K562 (cell line): Measurements from ENCODE around the gene UMODL1. TPM values are rescaled to one million over a fixed set of nuclear protein-coding genes. Genes with fewer than 3 reads are reported as not detected.

Source experiments
- ATAC-seq: fragments of 200-7000 bp; cut with Tn5 transposase; 3 replicates; pipeline ENCODE4 v1.9.1; 2020; ENCODE audit warnings: moderate library complexity
- BruUV-seq: library from RNA; stranded (reverse); fragments of 400-500 nt; replicated peaks from 2 replicates; lab custom pipeline; 2021; lab: Mats Ljungman, UMichigan
- CTCF ChIA-PET: fragments of 300-600 bp; formaldehyde crosslinking; extraction: SDS; loops from one replicate; lab custom pipeline; 2021; ENCODE audit warnings: low intra/inter-chr PET ratio; lab: Yijun Ruan, JAX
- POLR2A ChIA-PET: fragments of 300-600, 350-650 bp; sonication (Branson Sonifier 250); formaldehyde crosslinking; extraction: SDS; loops from one replicate; lab custom pipeline; 2021; ENCODE audit warnings: antibody characterized with exemption, inconsistent platforms; lab: Yijun Ruan, JAX
- DNase-seq, 4 experiments: peaks; one replicate each; pipeline versions ENCODE4 v3.0.0 to v3.0.0-alpha.2; 2011 to 2018; ENCODE audit warnings: low spot score in 3 of 4, mixed read lengths in 3 of 4; ENCODE audit errors: extremely low read depth in 1 of 4
- FAIRE-seq: peaks from 2 replicates; lab custom pipeline; 2011; peaks lifted over from hg19 to GRCh38; lab: Jason Lieb, UNC
- H2AFZ ChIP-seq: 2 replicates; pipeline ENCODE4 v1.6.0; 2011; ENCODE audit warnings: low read depth, low read length, control low read depth, inconsistent platforms
- H3K27ac ChIP-seq: fragments of 200-600 bp; 3 replicates; pipeline ENCODE4 v1.8.0; 2011; ENCODE audit warnings: low read depth, mild to moderate bottlenecking, control low read depth, inconsistent platforms, low read length, moderate library complexity, mixed read lengths; ENCODE audit errors: extremely low read depth
- H3K27me3 ChIP-seq, 2 experiments: fragments of 300-600 bp in 1 of 2; 2 replicates in 1 of 2; 3 replicates in 1 of 2; pipeline versions ENCODE4 v1.6.0 to v1.8.0; 2011; ENCODE audit warnings: inconsistent platforms in 2 of 2, low read length in 2 of 2, mild to moderate bottlenecking in 1 of 2, mixed read lengths in 1 of 2, moderate library complexity in 1 of 2; ENCODE audit not compliant: control insufficient read depth in 2 of 2, insufficient read depth in 2 of 2
- H3K36me3 ChIP-seq: fragments of 300-600 bp; 3 replicates; pipeline ENCODE4 v1.8.0; 2011; ENCODE audit warnings: mild to moderate bottlenecking, low read length, inconsistent platforms; ENCODE audit not compliant: control insufficient read depth, insufficient read depth
- H3K4me1 ChIP-seq, 2 experiments: fragments of 200-600 bp in 1 of 2; replicated peaks in 1 of 2; 2 replicates in 1 of 2; 3 replicates in 1 of 2; pipeline versions ENCODE4 v1.5.1 to v1.8.0; 2011; ENCODE audit warnings: inconsistent platforms in 2 of 2, low read length in 2 of 2, mild to moderate bottlenecking in 1 of 2, mixed read lengths in 1 of 2, moderate library complexity in 1 of 2; ENCODE audit not compliant: control insufficient read depth in 2 of 2, insufficient read depth in 2 of 2
- H3K4me2 ChIP-seq: 2 replicates; pipeline ENCODE4 v1.6.1; 2011; ENCODE audit warnings: low read length, control low read depth, inconsistent platforms, mixed read lengths; ENCODE audit not compliant: insufficient read depth
- H3K4me3 ChIP-seq: fragments of 200-600 bp; sonication (generic), shearing (Covaris generic); 2 replicates; pipeline ENCODE4 v1.5.1; 2016; ENCODE audit warnings: control low read depth, inconsistent platforms
- H3K79me2 ChIP-seq: fragments of 200-600 bp; 3 replicates; pipeline ENCODE4 v1.8.0; 2011; ENCODE audit warnings: low read length, inconsistent platforms; ENCODE audit not compliant: control insufficient read depth, insufficient read depth
- H3K9ac ChIP-seq, 2 experiments: 2 replicates each; pipeline versions ENCODE4 v1.6.0 to v1.6.1; 2011; ENCODE audit warnings: low read depth in 2 of 2, low read length in 2 of 2, control low read depth in 1 of 2, inconsistent platforms in 1 of 2, mild to moderate bottlenecking in 1 of 2, mixed read lengths in 1 of 2; ENCODE audit not compliant: insufficient read depth in 1 of 2
- H3K9me1 ChIP-seq: one replicate; pipeline ENCODE4 v1.6.0; 2011; ENCODE audit warnings: inconsistent platforms, mild to moderate bottlenecking, low read length, moderate library complexity; ENCODE audit not compliant: control insufficient read depth, insufficient read depth
- H3K9me3 ChIP-seq: replicated peaks from 2 replicates; pipeline ENCODE4 v1.5.1; 2011; ENCODE audit warnings: low read depth, low read length, inconsistent platforms; ENCODE audit not compliant: control insufficient read depth, insufficient read depth
- H4K20me1 ChIP-seq: replicated peaks from 2 replicates; pipeline ENCODE4 v1.6.1; 2011; ENCODE audit warnings: low read length, inconsistent platforms, mixed read lengths; ENCODE audit not compliant: control insufficient read depth, insufficient read depth
- CBFA2T2 ChIP-seq: fragments of 450-650 bp; conservative IDR thresholded peaks from 2 replicates; pipeline ENCODE4 v1.6.1; 2017; ENCODE audit warnings: mild to moderate bottlenecking
- KDM5B ChIP-seq: fragments of 200-600 bp; sonication (generic); IDR thresholded peaks from 2 replicates; pipeline ENCODE4 v1.6.1; 2012; ENCODE audit warnings: low read depth, mild to moderate bottlenecking, moderate library complexity, low read length, control low read depth, inconsistent platforms; ENCODE audit not compliant: insufficient replicate concordance
- NR4A1 ChIP-seq, 2 experiments: fragments of 250-450 bp in 1 of 2; fragments of 450-650 bp in 1 of 2; sonication (Bioruptor Pico) in 1 of 2; IDR thresholded peaks; 2 replicates each; pipeline versions ENCODE4 v1.4.0 to v1.6.1; 2016 to 2020; ENCODE audit warnings: mild to moderate bottlenecking in 2 of 2, missing compliant biosample characterization in 1 of 2, missing genetic modification characterization in 1 of 2, moderate library complexity in 1 of 2
- SNAPC5 ChIP-seq: fragments of 250-450 bp; sonication (Bioruptor Pico); IDR thresholded peaks from 2 replicates; pipeline ENCODE4 v1.8.0; 2021; ENCODE audit warnings: moderate library complexity, mild to moderate bottlenecking, inconsistent platforms
- TAF7 ChIP-seq: fragments of 450-650 bp; IDR thresholded peaks from 2 replicates; pipeline ENCODE4 v1.6.1; 2016; ENCODE audit warnings: missing genetic modification characterization, missing compliant biosample characterization
- ZBTB12 ChIP-seq: fragments of 250-450 bp; sonication (Bioruptor Pico); IDR thresholded peaks from 2 replicates; pipeline ENCODE4 v1.4.0; 2020
- ZFP1 ChIP-seq: fragments of 450-650 bp; formaldehyde crosslinking; IDR thresholded peaks from 2 replicates; pipeline ENCODE4 v1.4.0; 2020; ENCODE audit warnings: mild to moderate bottlenecking, mixed read lengths
- ZNF398 ChIP-seq: fragments of 250-450 bp; sonication (Bioruptor Pico); IDR thresholded peaks from 2 replicates; pipeline ENCODE4 v1.8.0; 2021; ENCODE audit warnings: moderate library complexity, mild to moderate bottlenecking, inconsistent platforms
- ZNF76 ChIP-seq: fragments of 250-450 bp; sonication (Bioruptor Pico); IDR thresholded peaks from 2 replicates; pipeline ENCODE4 v1.4.0; 2020; ENCODE audit warnings: mild to moderate bottlenecking, moderate library complexity, borderline replicate concordance
- whole genome bisulfite sequencing: fragments of 100-300 bp; shearing (Covaris generic); methylation state at CpG from one replicate; pipeline ENCODE4 v1.1.6; 2016; ENCODE audit warnings: low coverage, mixed read lengths; ENCODE audit not compliant: insufficient coverage; ENCODE audit errors: missing lambda C conversion rate; 5-methylcytosine and 5-hydroxymethylcytosine counted together
- in situ Hi-C: fragments of 300-500 bp; cut with MboI; formaldehyde crosslinking; loops from 4 replicates; pipeline ENCODE4 v1.15.0; 2018; ENCODE audit warnings: inconsistent platforms, mixed read lengths
- intact Hi-C: fragments of 100-400 bp; cut with micrococcal nuclease; formaldehyde crosslinking; loops from 2 replicates; pipeline ENCODE4 v1.14.2; 2022
- polyA plus RNA-seq, 8 experiments: library from polyadenylated mRNA; depleted of rRNA in 4 of 8; stranded (reverse) in 5 of 8; unstranded in 3 of 8; fragments of >200 nt; fragmentation: Nextera tagmentation in 2 of 8; fragmentation: Illumina TruSeq in 1 of 8; extraction: Ambion mirVana in 2 of 8; extraction: Trizol in 1 of 8; gene quantifications; 2 replicates each; pipeline versions ENCODE4 v1.2.1 to v1.2.3, GENCODE V29; 2011 to 2014; ENCODE audit warnings: inconsistent platforms in 1 of 8, missing spikeins in 1 of 8
- total RNA-seq, 7 experiments: library from RNA; depleted of rRNA in 6 of 7; stranded (reverse); fragments of >200 nt in 6 of 7; fragmentation: Illumina TruSeq in 2 of 7; extraction: Trizol in 2 of 7; gene quantifications; 2 replicates each; pipeline versions ENCODE4 v1.2.1 to v1.2.3, GENCODE V29; 2011 to 2021; ENCODE audit warnings: low replicate concordance in 1 of 7
- TF ChIP-seq, protein P1 (sequence below): fragments of 250-450 bp; sonication (Bioruptor Pico); IDR thresholded peaks from 2 replicates; pipeline ENCODE4 v1.8.0; 2022; ENCODE audit warnings: inconsistent platforms

The UMODL1 gene
- total and polyA plus RNA-seq, 9 of the 15 experiments (the other 6 are each of a cell fraction or from before 2014, with no cell fraction given): not detected

DNA sequence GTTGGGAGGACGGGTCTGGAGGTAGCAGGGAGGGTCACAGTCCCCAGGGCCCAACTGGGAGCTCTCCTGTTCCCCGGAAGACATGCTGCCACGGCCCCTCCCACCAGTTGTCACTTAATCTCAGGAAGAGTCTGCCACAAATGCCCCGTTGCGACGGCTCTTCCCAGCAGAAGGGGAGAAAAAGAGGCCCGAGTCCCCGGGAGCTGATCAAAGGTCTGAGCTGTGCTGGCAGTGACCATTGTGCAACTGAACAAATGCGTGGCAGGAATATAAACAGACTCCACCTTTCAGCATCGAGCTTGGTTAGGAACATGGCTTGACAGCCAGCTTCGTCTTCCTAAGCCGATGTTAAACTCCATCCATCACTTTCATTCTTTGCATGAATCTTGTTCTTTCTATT, 33.2 kb upstream of the UMODL1 start:
- H2AFZ ChIP-seq: no peak overlapping the region; the same call in 1 of the 2 replicates
- no peak overlapping the region for H3K4me3 ChIP-seq
- ChIA-PET CTCF (no interaction called here), POLR2A (interaction anchor here (0.6 to 1.6 kb wide), 6 partner anchors 11 to 349 kb away, joined by 3 to 5 read pairs (median 3); no protein-coding TSS in a partner anchor)
- no peak overlapping the region for H3K27ac ChIP-seq
- peaks cover 40 to 67% of the 10 kb centered on the region in 2 experiments for H3K27me3 ChIP-seq
- peak; percentile 6 for FAIRE-seq
- no peaks in the 10 kb centered on the region for H3K79me2 ChIP-seq
- no peaks in the 10 kb centered on the region for H3K36me3 ChIP-seq
- peaks cover 11% of the 10 kb centered on the region; the same call in 1 of the 2 replicates for H4K20me1 ChIP-seq
- TF ChIP-seq NR4A1 (CRISPR knock-in tag; IDR thresholded peaks at IDR 0.05) (no peak), NR4A1 (tag; IDR thresholded peaks at IDR 0.05) (no peak), ZFP1 (no peak), ZNF398 (no peak), KDM5B (no peak), ZNF76 (CRISPR knock-in tag) (no peak), ZBTB12 (CRISPR knock-in tag) (no peak), SNAPC5 (CRISPR knock-in tag) (no peak), TAF7 (tag) (no peak), CBFA2T2 (no peak)
- TF ChIP-seq, protein P1, sequence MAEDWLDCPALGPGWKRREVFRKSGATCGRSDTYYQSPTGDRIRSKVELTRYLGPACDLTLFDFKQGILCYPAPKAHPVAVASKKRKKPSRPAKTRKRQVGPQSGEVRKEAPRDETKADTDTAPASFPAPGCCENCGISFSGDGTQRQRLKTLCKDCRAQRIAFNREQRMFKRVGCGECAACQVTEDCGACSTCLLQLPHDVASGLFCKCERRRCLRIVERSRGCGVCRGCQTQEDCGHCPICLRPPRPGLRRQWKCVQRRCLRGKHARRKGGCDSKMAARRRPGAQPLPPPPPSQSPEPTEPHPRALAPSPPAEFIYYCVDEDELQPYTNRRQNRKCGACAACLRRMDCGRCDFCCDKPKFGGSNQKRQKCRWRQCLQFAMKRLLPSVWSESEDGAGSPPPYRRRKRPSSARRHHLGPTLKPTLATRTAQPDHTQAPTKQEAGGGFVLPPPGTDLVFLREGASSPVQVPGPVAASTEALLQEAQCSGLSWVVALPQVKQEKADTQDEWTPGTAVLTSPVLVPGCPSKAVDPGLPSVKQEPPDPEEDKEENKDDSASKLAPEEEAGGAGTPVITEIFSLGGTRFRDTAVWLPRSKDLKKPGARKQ (CRISPR knock-in tag): no peak
- in situ Hi-C loops: no loop called here
- no peak overlapping the region; the same call in 1 of the 2 replicates for H3K4me2 ChIP-seq
- intact Hi-C loops: no loop called here
- 0 out of 2 replicates have a peak, but pooled peaks cover 5% of the 10 kb centered on the region for H3K9me3 ChIP-seq
- BruUV-seq: no TSS peak
- ATAC-seq: peak; percentile 47
- peaks cover 3 to 8% of the 10 kb centered on the region in 2 experiments; a peak in 2 of 5 replicates for H3K4me1 ChIP-seq
- H3K9me1 ChIP-seq: no peaks in the 10 kb centered on the region
- WGBS: 4% methylated on average over 12 of the region's 12 CpGs
- H3K9ac ChIP-seq: 0 out of 4 replicates have a peak overlapping the region, but pooled peaks of 1 of the 2 experiments have one; percentile 33
- no peak for DNase-seq
